DND-41 (cell line): Measurements from ENCODE around the gene GSAP.

Source experiments
- EZH2 ChIP-seq: IDR thresholded peaks from 3 replicates; pipeline ENCODE4 v1.6.1; 2012; ENCODE audit warnings: borderline replicate concordance, low read depth, mild to moderate bottlenecking, moderate library complexity, low read length, inconsistent platforms; ENCODE audit not compliant: severe bottlenecking
- TF ChIP-seq, protein P1 (sequence below): IDR thresholded peaks from 2 replicates; pipeline ENCODE4 v1.5.1; 2012; ENCODE audit warnings: borderline replicate concordance, low read length, moderate library complexity, mild to moderate bottlenecking; ENCODE audit not compliant: poor library complexity, severe bottlenecking; ENCODE audit errors: extremely low read depth

DNA sequence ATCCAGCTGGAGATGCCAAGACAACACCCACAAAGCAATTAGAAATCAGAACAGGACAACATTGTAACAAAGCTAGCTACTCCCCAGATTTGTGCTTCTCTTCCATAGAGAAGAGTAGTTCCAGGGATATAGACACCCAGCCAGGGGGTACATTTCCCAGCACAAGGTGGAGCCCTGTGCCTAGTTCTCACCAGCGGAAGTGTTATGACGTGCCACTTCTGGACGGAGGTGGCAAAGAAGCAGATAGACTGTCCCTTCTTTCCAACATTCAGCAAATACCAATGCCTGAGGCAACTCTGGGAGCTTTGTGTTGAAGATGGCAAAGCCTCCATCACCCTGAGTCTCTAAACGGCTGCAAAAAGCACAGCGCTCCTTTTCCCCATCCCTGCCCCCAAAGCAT lies 23.4 kb upstream of the GSAP start:
- TF ChIP-seq, protein P1, sequence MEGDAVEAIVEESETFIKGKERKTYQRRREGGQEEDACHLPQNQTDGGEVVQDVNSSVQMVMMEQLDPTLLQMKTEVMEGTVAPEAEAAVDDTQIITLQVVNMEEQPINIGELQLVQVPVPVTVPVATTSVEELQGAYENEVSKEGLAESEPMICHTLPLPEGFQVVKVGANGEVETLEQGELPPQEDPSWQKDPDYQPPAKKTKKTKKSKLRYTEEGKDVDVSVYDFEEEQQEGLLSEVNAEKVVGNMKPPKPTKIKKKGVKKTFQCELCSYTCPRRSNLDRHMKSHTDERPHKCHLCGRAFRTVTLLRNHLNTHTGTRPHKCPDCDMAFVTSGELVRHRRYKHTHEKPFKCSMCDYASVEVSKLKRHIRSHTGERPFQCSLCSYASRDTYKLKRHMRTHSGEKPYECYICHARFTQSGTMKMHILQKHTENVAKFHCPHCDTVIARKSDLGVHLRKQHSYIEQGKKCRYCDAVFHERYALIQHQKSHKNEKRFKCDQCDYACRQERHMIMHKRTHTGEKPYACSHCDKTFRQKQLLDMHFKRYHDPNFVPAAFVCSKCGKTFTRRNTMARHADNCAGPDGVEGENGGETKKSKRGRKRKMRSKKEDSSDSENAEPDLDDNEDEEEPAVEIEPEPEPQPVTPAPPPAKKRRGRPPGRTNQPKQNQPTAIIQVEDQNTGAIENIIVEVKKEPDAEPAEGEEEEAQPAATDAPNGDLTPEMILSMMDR, result no peak
- no peak for TF ChIP-seq EZH2
